Measurements from ENCODE around the gene LPP. TPM values are rescaled to one million over a fixed set of nuclear protein-coding genes. Genes with fewer than 3 reads are reported as not detected.

LPP gene
- total RNA-seq, 1 experiment from 2014 or later, result 54.0 TPM

DNA sequence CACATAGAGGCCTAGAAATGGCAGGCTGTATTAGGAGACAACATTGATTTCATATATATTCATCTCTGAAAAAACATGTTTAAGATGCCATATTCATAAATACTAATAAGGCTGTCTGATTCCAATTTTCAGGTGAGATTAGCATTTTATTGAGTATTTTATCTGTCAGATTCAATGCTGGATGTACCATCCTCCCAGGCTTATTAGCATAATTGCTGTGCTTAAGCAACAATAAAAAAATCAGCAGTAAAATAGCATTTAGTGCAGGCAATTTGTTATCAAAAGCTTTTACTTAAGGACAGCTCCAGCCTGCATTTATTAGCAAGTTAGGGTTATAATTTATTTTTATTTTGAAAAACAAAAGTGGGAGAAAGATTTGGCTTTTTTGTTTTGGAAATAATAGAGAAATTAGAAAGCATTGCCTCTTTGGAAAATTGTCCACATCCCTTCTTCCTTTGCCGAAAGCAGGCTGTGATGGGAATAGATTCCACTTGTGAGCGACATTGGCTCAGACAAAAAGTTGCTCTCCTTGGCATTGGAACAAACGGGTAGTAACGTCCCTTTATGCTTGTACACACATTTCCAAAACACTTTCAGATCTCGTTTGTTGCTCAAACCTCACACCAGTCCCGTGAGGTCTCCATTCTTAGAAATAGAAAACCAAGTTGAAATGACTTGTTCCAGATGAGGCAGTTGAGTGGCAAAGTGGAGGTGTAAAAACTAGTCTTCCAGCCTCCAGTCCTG, 134.0 kb downstream of the LPP start (continued):
- TF ChIP-seq, protein P1, sequence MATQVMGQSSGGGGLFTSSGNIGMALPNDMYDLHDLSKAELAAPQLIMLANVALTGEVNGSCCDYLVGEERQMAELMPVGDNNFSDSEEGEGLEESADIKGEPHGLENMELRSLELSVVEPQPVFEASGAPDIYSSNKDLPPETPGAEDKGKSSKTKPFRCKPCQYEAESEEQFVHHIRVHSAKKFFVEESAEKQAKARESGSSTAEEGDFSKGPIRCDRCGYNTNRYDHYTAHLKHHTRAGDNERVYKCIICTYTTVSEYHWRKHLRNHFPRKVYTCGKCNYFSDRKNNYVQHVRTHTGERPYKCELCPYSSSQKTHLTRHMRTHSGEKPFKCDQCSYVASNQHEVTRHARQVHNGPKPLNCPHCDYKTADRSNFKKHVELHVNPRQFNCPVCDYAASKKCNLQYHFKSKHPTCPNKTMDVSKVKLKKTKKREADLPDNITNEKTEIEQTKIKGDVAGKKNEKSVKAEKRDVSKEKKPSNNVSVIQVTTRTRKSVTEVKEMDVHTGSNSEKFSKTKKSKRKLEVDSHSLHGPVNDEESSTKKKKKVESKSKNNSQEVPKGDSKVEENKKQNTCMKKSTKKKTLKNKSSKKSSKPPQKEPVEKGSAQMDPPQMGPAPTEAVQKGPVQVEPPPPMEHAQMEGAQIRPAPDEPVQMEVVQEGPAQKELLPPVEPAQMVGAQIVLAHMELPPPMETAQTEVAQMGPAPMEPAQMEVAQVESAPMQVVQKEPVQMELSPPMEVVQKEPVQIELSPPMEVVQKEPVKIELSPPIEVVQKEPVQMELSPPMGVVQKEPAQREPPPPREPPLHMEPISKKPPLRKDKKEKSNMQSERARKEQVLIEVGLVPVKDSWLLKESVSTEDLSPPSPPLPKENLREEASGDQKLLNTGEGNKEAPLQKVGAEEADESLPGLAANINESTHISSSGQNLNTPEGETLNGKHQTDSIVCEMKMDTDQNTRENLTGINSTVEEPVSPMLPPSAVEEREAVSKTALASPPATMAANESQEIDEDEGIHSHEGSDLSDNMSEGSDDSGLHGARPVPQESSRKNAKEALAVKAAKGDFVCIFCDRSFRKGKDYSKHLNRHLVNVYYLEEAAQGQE (IDR thresholded peaks at IDR 0.05; ENCODE audit: low read depth), result no peak
- TF ChIP-seq EZH2phosphoT487 (IDR thresholded peaks at IDR 0.05; ENCODE audit: borderline replicate concordance) (no peak), EGR1 (IDR thresholded peaks at IDR 0.05; ENCODE audit: low read depth) (no peak), SIN3A (IDR thresholded peaks at IDR 0.05; ENCODE audit: low read depth) (no peak), YY1 (IDR thresholded peaks at IDR 0.05; ENCODE audit: extremely low read depth, insufficient replicate concordance, low read depth, low read length) (no peak)
- TF ChIP-seq, protein P2, sequence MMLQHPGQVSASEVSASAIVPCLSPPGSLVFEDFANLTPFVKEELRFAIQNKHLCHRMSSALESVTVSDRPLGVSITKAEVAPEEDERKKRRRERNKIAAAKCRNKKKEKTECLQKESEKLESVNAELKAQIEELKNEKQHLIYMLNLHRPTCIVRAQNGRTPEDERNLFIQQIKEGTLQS (IDR thresholded peaks at IDR 0.05), result no peak

DNA sequence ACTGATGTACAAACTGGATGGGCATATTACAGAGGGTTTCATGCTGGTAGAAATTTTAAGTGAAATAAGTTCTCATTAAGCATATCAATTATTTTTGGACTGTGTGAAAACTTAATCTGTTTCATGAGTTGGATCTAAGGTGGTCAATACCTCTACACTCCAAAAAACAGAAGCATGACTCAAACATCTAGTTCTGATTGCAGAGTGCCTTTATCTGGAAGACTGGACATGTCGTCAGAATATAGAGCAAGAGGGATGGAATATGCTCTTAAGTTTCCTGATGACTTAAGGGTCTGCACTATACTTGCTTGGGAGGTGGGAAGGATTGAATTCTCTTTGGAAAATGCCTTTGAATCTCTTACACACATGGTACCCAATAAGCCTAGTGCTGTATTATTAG, 138.3 kb downstream of the LPP start:
- Histone ChIP-seq H3K9me2 (ENCODE audit: insufficient read depth) (no peaks in the 10 kb centered on the region), H3K9me3 (ENCODE audit: control insufficient read depth in 1 of 2, insufficient read depth in 1 of 2, low read depth in 1 of 2, low read length in 2 of 2) (no peaks in the 10 kb centered on the region), H3K27ac (ENCODE audit: low read depth, low read length) (no peak overlapping the region), H2AFZ (ENCODE audit: low read depth, low read length, poor library complexity, severe bottlenecking) (no peak overlapping the region), H3K4me1 (ENCODE audit: control insufficient read depth in 1 of 2, insufficient read depth in 2 of 2, low read length in 2 of 2) (peaks cover 40 to 58% of the 10 kb centered on the region in 2 experiments), H3K4me2 (ENCODE audit: low read length) (no peak overlapping the region), H3K9ac (ENCODE audit: low read length) (no peak overlapping the region), H3K27me3 (ENCODE audit: insufficient read depth, low read length) (no peaks in the 10 kb centered on the region), H3K36me3 (ENCODE audit: control insufficient read depth in 1 of 2, insufficient read depth in 2 of 2, low read length in 2 of 2) (no peaks in the 10 kb centered on the region), H3K4me3 (replicated peaks in 1 of 2; ENCODE audit: low read depth in 1 of 2, low read length in 2 of 2) (no peak overlapping the region), H4K20me1 (ENCODE audit: insufficient read depth) (no peaks in the 10 kb centered on the region), H3K79me2 (ENCODE audit: insufficient read depth, low read length) (peaks cover 10% of the 10 kb centered on the region; the same call in 1 of the 2 replicates)
- ChIA-PET RAD21 (ENCODE audit: low non-redundant PET in 1 of 2, low total read pairs in 2 of 2, uncharacterized antibody in 2 of 2, unreplicated experiment in 2 of 2) (no interaction called here), CTCF (no interaction called here), POLR2A (no interaction called here)
- TF ChIP-seq, protein P3, sequence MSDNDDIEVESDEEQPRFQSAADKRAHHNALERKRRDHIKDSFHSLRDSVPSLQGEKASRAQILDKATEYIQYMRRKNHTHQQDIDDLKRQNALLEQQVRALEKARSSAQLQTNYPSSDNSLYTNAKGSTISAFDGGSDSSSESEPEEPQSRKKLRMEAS (IDR thresholded peaks at IDR 0.05), result no peak
- TF ChIP-seq SIN3A (IDR thresholded peaks at IDR 0.05; ENCODE audit: low read depth), result no peak
- no peak for TF ChIP-seq EZH2phosphoT487 (IDR thresholded peaks at IDR 0.05; ENCODE audit: borderline replicate concordance)
- no peak for TF ChIP-seq ZFX (IDR thresholded peaks at IDR 0.05)
- no peak for TF ChIP-seq JUND (IDR thresholded peaks at IDR 0.05)
- TF ChIP-seq ZNF274 (IDR thresholded peaks at IDR 0.05; ENCODE audit: low read depth, low read length), result no peak
- TF ChIP-seq, protein P1 (IDR thresholded peaks at IDR 0.05; ENCODE audit: low read depth), result no peak
- no peak for TF ChIP-seq TCF7L2 (IDR thresholded peaks at IDR 0.05; ENCODE audit: borderline replicate concordance, extremely low read depth, insufficient read depth, insufficient read length)
- TF ChIP-seq SRF (IDR thresholded peaks at IDR 0.05; ENCODE audit: low read depth), result no peak
- TF ChIP-seq CBX3 (IDR thresholded peaks at IDR 0.05; ENCODE audit: low read depth), result no peak
- no peak for TF ChIP-seq YY1 (IDR thresholded peaks at IDR 0.05; ENCODE audit: extremely low read depth, insufficient replicate concordance, low read depth, low read length)
- no peak for TF ChIP-seq POLR2A (IDR thresholded peaks at IDR 0.05; ENCODE audit: borderline replicate concordance, extremely low read depth, insufficient read depth, insufficient read length)
- no peak for TF ChIP-seq EGR1 (IDR thresholded peaks at IDR 0.05; ENCODE audit: low read depth)
- no peak for TF ChIP-seq POLR2AphosphoS5 (IDR thresholded peaks at IDR 0.05; ENCODE audit: low read depth, low read length)
- BruUV-seq (replicated peaks), result no TSS peak
- intact Hi-C loops (cut with micrococcal nuclease), result no loop called here
- DNase-seq (ENCODE audit: low read depth, low spot score) (no peak), ATAC-seq (no peak)
